ENCODE measurements around the gene STARD8.
"Not testable (repeated sequence)": the region's sequence is repeated elsewhere in the genome, so short reads cannot be mapped to it uniquely, and the experiment has no call there.

Gene STARD8

GRCh38 chrX:68684291-68684918 lies 36.9 kb downstream of the STARD8 start:
- no peak overlapping the region for H3K27ac ChIP-seq
- TF ChIP-seq, protein P1, sequence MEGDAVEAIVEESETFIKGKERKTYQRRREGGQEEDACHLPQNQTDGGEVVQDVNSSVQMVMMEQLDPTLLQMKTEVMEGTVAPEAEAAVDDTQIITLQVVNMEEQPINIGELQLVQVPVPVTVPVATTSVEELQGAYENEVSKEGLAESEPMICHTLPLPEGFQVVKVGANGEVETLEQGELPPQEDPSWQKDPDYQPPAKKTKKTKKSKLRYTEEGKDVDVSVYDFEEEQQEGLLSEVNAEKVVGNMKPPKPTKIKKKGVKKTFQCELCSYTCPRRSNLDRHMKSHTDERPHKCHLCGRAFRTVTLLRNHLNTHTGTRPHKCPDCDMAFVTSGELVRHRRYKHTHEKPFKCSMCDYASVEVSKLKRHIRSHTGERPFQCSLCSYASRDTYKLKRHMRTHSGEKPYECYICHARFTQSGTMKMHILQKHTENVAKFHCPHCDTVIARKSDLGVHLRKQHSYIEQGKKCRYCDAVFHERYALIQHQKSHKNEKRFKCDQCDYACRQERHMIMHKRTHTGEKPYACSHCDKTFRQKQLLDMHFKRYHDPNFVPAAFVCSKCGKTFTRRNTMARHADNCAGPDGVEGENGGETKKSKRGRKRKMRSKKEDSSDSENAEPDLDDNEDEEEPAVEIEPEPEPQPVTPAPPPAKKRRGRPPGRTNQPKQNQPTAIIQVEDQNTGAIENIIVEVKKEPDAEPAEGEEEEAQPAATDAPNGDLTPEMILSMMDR (IDR thresholded peaks at IDR 0.05): no peak
- TF ChIP-seq ZFX (IDR thresholded peaks at IDR 0.05; ENCODE audit: borderline replicate concordance): no peak

GRCh38 chrX:68684919-68685304 lies 37.4 kb downstream of the STARD8 start:
- no peak for TF ChIP-seq ZFX (IDR thresholded peaks at IDR 0.05; ENCODE audit: borderline replicate concordance)
- TF ChIP-seq, protein P1 (IDR thresholded peaks at IDR 0.05): no peak

DNA sequence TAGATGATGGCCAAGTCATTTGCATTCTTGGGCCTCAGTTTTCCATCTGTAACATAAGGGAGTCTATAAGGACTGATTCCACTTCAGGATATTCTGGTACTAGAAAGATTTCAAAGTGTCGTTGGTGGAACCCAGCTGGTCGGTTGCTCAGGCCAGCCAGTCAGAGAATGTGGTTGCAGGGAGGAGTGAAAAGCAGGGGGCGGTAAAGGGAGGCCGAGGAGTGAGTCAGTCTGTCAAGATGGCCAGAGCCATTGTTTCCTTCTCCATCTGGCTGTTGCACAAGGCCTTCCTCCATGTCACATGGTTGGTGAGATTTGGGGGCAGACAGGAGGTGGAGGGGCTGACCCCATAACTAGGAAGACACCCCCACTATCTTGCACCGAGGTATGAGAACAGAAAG lies 38.2 kb downstream of the STARD8 start:
- TF ChIP-seq, protein P1 (IDR thresholded peaks at IDR 0.05): no peak
- TF ChIP-seq ZFX (IDR thresholded peaks at IDR 0.05; ENCODE audit: borderline replicate concordance): no peak
- H3K27ac ChIP-seq: no peak overlapping the region

More at GRCh38 chrX:68684919-68685304, 37.4 kb downstream of the STARD8 start:
- no peak overlapping the region for H3K27ac ChIP-seq

DNA sequence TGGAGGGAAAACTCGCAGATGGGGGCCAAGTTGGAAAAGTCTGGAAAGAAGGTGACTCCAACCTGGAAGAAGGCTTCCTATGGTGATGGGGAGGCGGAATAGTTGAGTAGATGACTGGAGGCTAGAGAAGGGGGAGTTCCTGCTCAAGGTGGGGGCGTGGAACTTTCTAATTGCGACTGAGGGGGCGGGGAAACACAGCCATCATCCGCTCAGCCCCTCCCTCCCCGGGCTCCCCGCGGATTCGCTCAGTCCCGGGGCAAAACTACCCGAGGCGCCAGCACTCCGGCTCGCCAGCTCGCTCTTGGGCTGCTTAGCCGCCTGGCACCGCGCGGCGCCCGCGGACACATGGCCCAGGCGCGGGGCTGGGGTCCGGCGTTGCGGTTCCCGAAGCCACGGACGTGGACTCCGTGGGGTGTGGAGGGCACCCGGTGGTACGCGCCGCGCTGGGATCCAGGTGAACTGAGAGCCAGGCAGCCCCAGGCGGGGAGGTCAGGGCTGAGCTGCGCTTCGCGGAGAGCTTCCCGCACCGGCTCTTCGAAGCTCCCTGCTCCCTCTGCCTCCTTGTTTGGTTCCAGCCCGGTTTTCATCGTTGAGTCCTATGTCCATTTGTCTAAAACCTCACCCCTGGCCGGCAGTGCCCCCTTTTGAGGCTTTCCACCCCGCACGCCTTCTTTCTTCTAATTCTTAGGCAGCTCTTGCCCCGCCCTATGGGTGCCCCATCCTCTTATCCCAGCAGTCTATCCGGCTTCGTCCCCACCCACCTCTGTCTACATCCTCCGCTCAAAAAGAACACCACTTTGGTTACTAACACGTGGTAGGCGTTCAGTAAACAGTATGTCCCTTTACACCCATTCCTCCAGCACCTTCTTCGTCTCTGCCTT lies 38.9 kb downstream of the STARD8 start:
- no peak for TF ChIP-seq ZFX (IDR thresholded peaks at IDR 0.05; ENCODE audit: borderline replicate concordance)
- TF ChIP-seq, protein P1 (IDR thresholded peaks at IDR 0.05): no peak
- no peak overlapping the region for H3K27ac ChIP-seq

DNA sequence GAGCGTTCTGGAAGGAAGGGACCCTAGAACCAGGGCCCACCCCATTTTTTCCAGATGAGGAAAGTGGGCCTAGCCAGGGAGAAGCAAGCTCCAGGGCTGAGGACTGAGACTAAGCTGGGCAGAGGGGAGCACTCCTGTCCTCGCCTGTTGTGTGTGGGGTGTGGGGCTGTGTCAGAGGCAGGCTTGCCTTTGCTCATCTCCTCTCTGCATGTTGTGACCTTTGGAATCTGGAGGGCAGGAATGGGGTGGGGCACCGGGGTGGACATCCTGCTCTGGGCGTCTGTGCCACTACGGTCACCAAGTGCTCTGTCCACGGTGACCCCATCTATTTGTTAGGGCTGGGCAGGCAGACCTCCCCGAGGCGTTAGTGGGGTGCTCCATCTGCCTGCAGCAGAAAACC lies 41.5 kb downstream of the STARD8 start:
- H3K27ac ChIP-seq: not testable (repeated sequence)

- H3K27ac ChIP-seq: no peak overlapping the region
- no peak for TF ChIP-seq ZFX (IDR thresholded peaks at IDR 0.05; ENCODE audit: borderline replicate concordance)
- TF ChIP-seq, protein P1 (IDR thresholded peaks at IDR 0.05): no peak
These were observed 43.6 kb downstream of the STARD8 start for GRCh38 chrX:68690936-68691501.

DNA sequence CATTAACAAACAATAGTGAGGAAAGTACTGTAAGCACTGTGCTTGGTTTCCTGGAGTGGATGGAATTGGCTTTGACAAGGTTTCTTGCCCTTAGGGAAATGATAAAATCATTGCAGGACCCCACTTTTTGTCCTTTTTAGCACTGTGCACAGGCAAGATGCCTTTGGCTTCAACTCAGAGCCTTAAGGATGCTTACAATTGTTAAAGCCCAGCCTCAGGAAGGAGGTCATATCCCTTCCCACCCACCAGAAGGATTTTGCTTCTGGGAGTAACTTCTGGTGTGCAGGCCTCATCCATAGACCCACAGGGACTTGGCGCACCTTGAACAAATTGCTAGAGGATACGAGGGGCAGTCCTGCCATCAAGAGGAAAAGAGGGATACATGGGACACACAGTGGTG lies 44.5 kb downstream of the STARD8 start:
- TF ChIP-seq ZFX (IDR thresholded peaks at IDR 0.05; ENCODE audit: borderline replicate concordance): no peak
- TF ChIP-seq, protein P1 (IDR thresholded peaks at IDR 0.05): no peak

More for the DNA sequence above, 44.5 kb downstream of the STARD8 start:
- no peak overlapping the region for H3K27ac ChIP-seq
